Keratinocyte (primary cell): ENCODE results near the gene LRRC42.

ENCODE experiments used
- CTCF ChIP-seq, 3 experiments: IDR thresholded peaks in 1 of 3; conservative IDR thresholded peaks in 1 of 3; optimal IDR thresholded peaks in 1 of 3; 2 replicates in 2 of 3; 3 replicates in 1 of 3; pipeline versions ENCODE3 to v1.5.1; 2011; ENCODE audit warnings: low read length in 3 of 3, mild to moderate bottlenecking in 3 of 3, moderate library complexity in 2 of 3, control low read depth in 1 of 3, inconsistent platforms in 1 of 3; ENCODE audit not compliant: insufficient read depth in 2 of 3; ENCODE audit errors: extremely low read depth in 1 of 3
- EZH2 ChIP-seq: IDR thresholded peaks from one replicate; pipeline ENCODE4 v1.6.1; 2012; ENCODE audit warnings: inconsistent platforms, mild to moderate bottlenecking, low read length, moderate library complexity

- TF ChIP-seq CTCF (optimal IDR thresholded peaks at IDR 0.05 in 1 of 3, IDR thresholded peaks at IDR 0.05 in 1 of 3, conservative IDR thresholded peaks at IDR 0.05 in 1 of 3; ENCODE audit: extremely low read depth in 1 of 3, insufficient read depth in 2 of 3, low read length in 3 of 3) (no peak), EZH2 (no peak)
Measured at GRCh38 chr1:53981220-53981619, 35.1 kb downstream of the LRRC42 start.
